Measurements from ENCODE around the gene TRAF7. TPM values are rescaled to one million over a fixed set of nuclear protein-coding genes. Genes with fewer than 3 reads are reported as not detected.

TRAF7 gene
- total RNA-seq, 1 donor from 2014 or later: 38.8 TPM

DNA sequence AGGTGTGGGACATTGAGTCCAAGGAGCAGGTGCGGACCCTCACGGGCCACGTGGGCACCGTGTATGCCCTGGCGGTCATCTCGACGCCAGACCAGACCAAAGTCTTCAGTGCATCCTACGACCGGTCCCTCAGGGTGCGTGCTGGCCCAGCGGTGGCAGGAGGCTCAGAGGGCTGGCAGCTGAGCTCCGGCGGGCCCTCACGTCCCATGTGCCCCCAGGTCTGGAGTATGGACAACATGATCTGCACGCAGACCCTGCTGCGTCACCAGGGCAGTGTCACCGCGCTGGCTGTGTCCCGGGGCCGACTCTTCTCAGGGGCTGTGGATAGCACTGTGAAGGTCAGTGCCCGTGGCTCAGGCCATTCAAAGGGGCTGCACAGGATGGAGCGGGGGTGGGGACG lies 20.5 kb downstream of the TRAF7 start:
- Histone ChIP-seq H3K9me3 (no peaks in the 10 kb centered on the region), H3K4me1 (peaks cover 6% of the 10 kb centered on the region), H3K27me3 (no peaks in the 10 kb centered on the region), H3K27ac (no peak overlapping the region), H3K4me3 (no peak overlapping the region), H3K36me3 (peaks cover 0 to 51% of the 10 kb centered on the region in 2 donors)
- no peak for DNase-seq (ENCODE audit: extremely low spot score in 2 of 2)
- TF ChIP-seq POLR2A (IDR thresholded peaks at IDR 0.05): no peak
- TF ChIP-seq CTCF (IDR thresholded peaks at IDR 0.05): no peak
- no peak for TF ChIP-seq POLR2AphosphoS5 (IDR thresholded peaks at IDR 0.05; ENCODE audit: insufficient read depth in 1 of 2, low read depth in 1 of 2)
- intact Hi-C loops (cut with DNase I): no loop called here

DNA sequence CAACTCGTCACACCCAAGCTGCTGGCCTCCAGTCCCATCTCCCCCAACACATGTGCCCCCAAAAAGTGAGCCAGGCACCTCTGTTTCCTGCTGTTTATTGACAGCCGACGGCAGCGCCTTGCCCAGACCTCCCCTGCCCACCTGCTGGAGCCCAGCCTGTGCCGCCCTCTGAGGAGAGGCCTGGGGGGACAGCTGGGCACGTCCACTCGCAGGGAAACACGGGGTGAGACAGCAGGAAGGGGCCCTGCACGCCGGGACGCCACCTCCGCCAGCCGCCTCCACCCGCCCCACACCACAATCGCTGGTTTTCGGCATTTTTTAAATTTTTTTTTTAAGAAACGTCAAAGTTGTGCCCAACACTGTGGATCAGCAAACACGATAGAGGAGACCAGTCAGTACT lies 21.5 kb downstream of the TRAF7 start:
- Histone ChIP-seq H3K36me3 (peaks cover 0 to 40% of the 10 kb centered on the region in 2 donors), H3K27me3 (no peaks in the 10 kb centered on the region), H3K9me3 (no peaks in the 10 kb centered on the region), H3K4me1 (peaks cover 6% of the 10 kb centered on the region), H3K27ac (no peak overlapping the region), H3K4me3 (no peak overlapping the region)
- intact Hi-C loops (cut with DNase I): no loop called here
- DNase-seq (ENCODE audit: extremely low spot score in 2 of 2): no peak
- no peak for TF ChIP-seq POLR2AphosphoS5 (IDR thresholded peaks at IDR 0.05; ENCODE audit: insufficient read depth in 1 of 2, low read depth in 1 of 2)
- TF ChIP-seq POLR2A (IDR thresholded peaks at IDR 0.05): no peak
- no peak for TF ChIP-seq CTCF (IDR thresholded peaks at IDR 0.05)

DNA sequence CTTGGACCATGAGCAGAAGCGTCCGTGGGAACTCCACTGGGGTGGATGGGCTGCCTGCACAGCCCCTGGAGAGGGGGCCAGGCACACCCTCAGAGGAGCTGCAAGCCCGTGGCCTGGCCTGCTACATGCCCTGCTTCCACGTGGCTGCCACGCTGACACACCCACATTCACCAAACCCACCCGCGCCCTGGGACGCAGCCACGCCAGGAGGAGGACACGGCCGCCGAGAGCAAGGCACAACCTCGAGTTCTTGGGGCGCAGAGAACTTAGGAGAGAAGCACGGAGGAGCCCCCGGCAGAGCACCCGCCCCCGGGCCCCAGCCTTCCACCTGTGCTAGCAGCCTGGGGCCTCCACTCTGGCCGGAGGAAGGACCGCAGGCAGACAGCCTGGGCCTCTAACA lies 22.0 kb downstream of the TRAF7 start:
- peaks cover 0 to 36% of the 10 kb centered on the region in 2 donors for H3K36me3 ChIP-seq
- H3K9me3 ChIP-seq: no peaks in the 10 kb centered on the region
- H3K4me3 ChIP-seq: no peak overlapping the region
- peaks cover 6% of the 10 kb centered on the region for H3K4me1 ChIP-seq
- no peak for TF ChIP-seq POLR2A (IDR thresholded peaks at IDR 0.05)
- no peak for TF ChIP-seq CTCF (IDR thresholded peaks at IDR 0.05)
- no peak for TF ChIP-seq POLR2AphosphoS5 (IDR thresholded peaks at IDR 0.05; ENCODE audit: insufficient read depth in 1 of 2, low read depth in 1 of 2)
- DNase-seq (ENCODE audit: extremely low spot score in 2 of 2): no peak
- H3K27me3 ChIP-seq: no peaks in the 10 kb centered on the region
- intact Hi-C loops (cut with DNase I): no loop called here
- H3K27ac ChIP-seq: no peak overlapping the region

GRCh38 chr16:2178321-2179106 lies 22.9 kb downstream of the TRAF7 start:
- intact Hi-C loops (cut with DNase I): no loop called here
- Histone ChIP-seq H3K9me3 (no peaks in the 10 kb centered on the region), H3K36me3 (peaks cover 0 to 29% of the 10 kb centered on the region in 2 donors), H3K27ac (no peak overlapping the region), H3K27me3 (no peaks in the 10 kb centered on the region), H3K4me3 (no peak overlapping the region), H3K4me1 (peaks cover 6% of the 10 kb centered on the region)
- TF ChIP-seq POLR2AphosphoS5 (IDR thresholded peaks at IDR 0.05; ENCODE audit: insufficient read depth in 1 of 2, low read depth in 1 of 2) (no peak), POLR2A (IDR thresholded peaks at IDR 0.05) (no peak), CTCF (IDR thresholded peaks at IDR 0.05) (no peak)
- no peak for DNase-seq (ENCODE audit: extremely low spot score in 2 of 2)

GRCh38 chr16:2179107-2179501 lies 23.5 kb downstream of the TRAF7 start:
- H3K9me3 ChIP-seq: no peaks in the 10 kb centered on the region
- H3K36me3 ChIP-seq: peaks cover 0 to 23% of the 10 kb centered on the region in 2 donors
- no peak for DNase-seq (ENCODE audit: extremely low spot score in 2 of 2)
- intact Hi-C loops (cut with DNase I): no loop called here
- H3K27me3 ChIP-seq: no peaks in the 10 kb centered on the region
- peaks cover 6% of the 10 kb centered on the region for H3K4me1 ChIP-seq
- no peak overlapping the region for H3K4me3 ChIP-seq
- H3K27ac ChIP-seq: no peak overlapping the region
- TF ChIP-seq CTCF (IDR thresholded peaks at IDR 0.05) (no peak), POLR2A (IDR thresholded peaks at IDR 0.05) (no peak), POLR2AphosphoS5 (IDR thresholded peaks at IDR 0.05; ENCODE audit: insufficient read depth in 1 of 2, low read depth in 1 of 2) (no peak)
